HG03196 (cell line): ENCODE results near the gene SLC41A3.

Experiments used
- ATAC-seq: cut with Tn5 transposase; IDR thresholded peaks from one replicate; pipeline ENCODE4 v1.9.1; 2021; ENCODE audit not compliant: unreplicated experiment

The SLC41A3 gene

DNA sequence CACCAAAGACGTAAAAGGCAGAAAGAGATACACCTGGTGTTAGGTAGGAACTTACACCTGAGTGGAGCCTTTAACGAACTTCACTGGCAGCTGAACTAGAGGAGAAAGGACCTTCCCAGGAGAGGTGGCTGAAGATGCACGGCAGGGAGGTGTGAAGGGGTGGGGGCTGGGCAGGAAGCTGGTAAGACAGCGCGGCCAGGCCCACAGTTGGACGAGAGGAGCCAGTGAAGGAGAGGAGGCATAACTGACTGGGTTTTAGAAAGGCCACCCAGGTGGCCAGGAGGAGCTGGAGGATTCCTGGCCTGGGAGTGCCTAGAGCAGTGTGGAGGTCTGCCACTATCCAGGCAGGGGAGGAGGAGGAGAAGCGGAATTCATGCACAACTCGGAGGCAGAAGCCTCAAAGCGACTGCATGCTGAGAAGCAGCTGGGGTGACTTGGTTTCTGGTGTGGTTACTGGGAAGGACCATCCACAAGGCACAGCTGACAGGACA, 51.9 kb downstream of the SLC41A3 start:
- no peak for ATAC-seq

DNA sequence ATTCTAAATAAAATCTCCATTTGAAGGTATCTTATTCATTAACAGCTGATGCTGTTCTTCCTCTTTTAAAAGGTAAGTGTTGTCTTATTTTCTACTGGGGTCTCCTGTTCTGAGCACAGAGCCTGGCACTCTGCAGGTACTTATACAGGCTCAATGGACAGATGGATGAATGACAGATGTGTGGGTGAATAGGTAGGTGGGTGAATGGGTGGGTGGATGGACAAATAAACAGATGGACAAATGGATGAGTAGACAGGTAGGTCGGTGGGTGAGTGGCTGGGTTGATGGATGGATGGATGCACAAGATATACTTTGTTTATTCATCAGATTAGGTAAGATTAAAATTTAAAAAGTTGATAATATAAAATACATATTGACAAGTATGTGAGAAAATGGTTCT, 53.5 kb downstream of the SLC41A3 start:
- ATAC-seq = no peak

- no peak for ATAC-seq
Observed at GRCh38 chr3:126029241-126029640, 54.7 kb downstream of the SLC41A3 start.

DNA sequence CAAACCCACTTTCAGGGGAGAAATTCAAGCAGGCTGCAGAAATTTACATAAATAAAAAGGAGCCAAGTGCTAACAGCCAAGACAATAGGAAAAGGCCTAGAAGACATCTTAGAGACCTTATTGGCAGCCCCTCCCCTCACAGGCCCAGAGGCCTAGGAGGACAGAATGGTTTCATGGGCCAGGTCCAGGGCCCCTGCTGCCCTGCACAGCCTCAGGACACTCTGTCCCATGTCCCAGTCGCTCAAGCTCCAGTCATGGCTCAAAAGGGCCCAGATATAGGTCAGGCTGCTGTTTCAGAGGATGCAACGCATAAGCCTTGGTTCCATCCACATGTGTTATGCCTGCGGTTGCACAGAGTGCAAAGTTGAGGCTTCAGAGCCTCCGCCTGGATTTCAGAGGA, 55.8 kb downstream of the SLC41A3 start:
- ATAC-seq = no peak

GRCh38 chr3:126026761-126027160, 57.2 kb downstream of the SLC41A3 start:
- ATAC-seq = no peak

DNA sequence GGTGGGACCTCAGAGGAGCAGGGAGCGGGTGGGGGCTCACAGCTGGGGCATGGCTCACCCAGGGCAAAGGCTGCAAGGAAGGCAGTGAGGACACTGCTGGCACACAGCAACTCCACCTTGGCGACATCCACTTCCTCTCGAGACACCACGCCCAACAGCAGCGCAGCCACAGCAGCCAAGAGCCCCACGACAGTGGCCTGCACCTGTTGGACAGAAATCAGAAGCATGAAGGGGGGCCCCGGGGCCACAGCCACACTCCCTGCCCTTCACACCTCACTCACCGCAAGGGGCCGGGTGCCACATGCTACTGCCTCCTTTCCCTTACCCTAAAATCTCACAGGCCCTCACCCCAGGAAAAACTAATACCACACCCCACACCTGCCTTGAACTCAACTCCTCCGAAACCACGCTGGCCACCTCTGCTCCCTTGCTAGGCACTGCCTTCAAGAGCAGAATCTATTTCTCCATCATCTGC, 57.6 kb downstream of the SLC41A3 start:
- ATAC-seq = no peak

GRCh38 chr3:126025862-126026261, 58.1 kb downstream of the SLC41A3 start:
- no peak for ATAC-seq

DNA sequence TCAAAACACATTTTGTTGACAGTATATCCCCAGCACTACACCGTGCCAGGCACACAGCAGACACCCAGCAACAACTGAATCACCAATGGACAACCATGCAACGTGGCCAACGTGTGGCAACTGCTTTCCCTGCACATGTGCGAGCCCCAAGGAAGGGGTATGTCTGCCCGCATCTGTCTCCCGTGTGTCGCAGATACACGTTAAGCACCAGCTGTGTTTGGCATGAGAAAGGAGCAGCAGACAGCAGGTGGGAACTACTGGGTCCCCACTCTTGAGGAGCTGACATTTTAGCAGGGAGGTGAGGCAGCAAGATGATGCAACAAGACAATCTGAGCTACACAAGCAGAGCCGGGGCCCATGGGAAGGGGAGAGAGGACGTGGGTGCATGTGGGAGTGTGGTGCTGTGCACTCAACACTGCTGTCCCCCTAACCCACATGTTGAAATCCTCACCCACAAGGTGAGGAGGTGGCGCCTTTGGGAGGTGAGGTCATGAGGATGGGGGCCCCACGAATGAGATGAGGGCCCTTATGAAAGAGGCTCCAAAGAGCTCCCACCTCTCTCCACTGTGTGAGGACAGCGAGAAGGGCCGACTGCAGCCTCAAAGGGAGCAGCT, 58.7 kb downstream of the SLC41A3 start:
- ATAC-seq = no peak

- no peak for ATAC-seq
Observed at GRCh38 chr3:126024049-126024854, 59.7 kb downstream of the SLC41A3 start.

DNA sequence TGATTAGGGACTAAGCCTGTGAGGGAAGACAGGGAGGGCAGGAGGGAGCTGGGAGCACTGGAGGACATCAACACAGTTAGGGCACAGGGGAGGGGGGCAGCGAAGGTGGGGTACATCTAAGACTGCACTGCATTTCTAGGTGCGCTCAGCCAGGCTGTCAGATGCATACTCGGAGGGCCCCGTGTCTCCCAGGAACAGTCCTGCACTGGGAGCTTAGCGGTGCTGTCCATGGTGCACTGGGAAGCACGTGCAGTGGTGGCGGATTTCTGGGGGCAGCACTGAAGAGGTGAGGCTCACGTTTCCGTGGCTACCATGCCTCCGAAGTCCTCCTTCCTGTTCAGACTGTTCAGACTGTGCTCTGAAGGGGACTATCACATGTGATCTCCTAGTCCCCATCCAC, 60.5 kb downstream of the SLC41A3 start:
- ATAC-seq = no peak

DNA sequence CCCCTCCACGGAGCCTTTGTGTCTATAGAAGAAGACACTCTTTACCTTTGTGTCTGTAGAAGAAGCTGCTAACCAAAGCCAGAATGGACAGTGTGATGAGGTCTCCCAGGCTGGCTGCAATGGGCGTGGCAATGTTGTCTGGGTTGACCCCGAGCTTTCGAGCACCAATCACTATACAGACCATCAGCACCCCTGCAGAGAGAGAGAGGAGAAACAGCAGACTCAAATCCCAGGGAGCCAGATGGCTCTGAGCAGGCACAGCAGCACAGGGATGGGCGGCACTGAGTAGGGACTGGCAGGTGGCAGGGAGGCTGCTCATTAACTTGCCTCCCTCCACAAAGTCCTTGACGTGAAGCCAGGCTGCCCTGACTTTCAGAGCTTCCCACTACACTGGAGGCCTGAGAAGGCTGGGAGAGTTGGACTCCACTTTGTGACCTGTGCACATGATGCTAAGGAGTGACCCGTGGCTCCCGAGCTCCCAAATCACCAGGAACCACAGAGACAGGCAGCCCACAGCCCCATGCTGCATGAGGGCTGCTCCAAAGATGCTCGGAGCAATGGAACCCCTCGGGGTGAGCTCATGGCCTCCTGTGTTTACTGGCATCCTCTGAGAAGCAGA, 61.1 kb downstream of the SLC41A3 start:
- ATAC-seq = no peak

DNA sequence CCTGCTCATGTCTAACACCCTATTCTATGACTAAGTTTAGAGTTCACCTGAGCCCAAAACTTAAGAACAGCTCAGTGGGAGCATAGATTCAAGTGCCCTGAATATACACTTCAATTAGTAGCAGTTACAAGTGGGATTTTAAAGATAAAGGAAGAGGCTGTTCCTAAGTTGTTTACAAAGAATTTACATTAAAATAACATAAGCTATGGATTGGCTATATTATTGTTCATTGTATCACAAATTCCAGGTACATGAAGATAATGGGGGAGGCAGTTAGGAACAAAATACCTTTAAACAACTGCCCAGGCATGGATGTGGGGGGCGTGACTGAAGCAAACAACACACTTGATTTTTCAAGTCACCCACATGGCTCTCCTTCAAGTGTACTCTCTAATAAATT, 62.2 kb downstream of the SLC41A3 start:
- ATAC-seq = no peak

GRCh38 chr3:126021224-126021623, 62.7 kb downstream of the SLC41A3 start:
- no peak for ATAC-seq

GRCh38 chr3:126019683-126020082, 64.2 kb downstream of the SLC41A3 start:
- no peak for ATAC-seq

DNA sequence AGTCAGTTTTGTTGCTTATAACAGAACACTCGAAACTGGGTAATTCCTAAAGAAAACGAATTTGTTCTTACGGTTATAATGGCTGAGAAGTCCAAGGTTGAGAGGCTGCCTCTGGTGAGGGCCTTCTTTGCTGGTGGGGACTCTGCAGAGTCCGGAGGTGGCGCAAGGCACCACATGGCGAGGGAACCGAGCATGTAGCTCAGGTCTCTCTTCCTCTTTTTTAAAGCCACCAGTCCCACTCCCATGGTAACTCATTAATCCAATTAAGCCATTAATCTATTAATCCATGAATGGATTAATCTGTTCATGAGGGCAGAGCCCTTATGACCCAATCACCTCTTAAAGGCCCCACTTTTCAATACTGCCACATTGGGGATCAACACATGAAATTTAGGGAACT, 64.9 kb downstream of the SLC41A3 start:
- ATAC-seq = no peak

- ATAC-seq = no peak
Observed at GRCh38 chr3:126018545-126018944, 65.4 kb downstream of the SLC41A3 start.

DNA sequence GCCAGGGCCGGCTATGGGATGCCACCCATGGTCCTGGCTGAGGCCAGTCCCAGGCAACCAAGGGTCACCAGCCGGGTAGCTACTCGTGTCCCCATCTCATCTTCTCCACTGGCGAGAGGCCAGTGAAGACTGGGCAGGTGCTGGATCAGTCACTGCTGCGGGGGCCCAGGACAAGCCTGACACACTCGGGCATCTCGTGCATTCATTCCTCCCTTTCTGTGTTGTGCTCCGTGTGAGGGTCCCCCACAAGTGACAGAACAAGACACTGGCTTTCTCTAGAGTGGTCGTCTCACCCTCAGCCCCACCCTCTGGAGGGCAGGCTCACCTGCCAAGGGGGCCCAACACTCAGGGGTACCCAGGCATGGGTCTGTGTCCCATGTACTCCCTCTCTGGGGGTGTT, 66.6 kb downstream of the SLC41A3 start:
- no peak for ATAC-seq

DNA sequence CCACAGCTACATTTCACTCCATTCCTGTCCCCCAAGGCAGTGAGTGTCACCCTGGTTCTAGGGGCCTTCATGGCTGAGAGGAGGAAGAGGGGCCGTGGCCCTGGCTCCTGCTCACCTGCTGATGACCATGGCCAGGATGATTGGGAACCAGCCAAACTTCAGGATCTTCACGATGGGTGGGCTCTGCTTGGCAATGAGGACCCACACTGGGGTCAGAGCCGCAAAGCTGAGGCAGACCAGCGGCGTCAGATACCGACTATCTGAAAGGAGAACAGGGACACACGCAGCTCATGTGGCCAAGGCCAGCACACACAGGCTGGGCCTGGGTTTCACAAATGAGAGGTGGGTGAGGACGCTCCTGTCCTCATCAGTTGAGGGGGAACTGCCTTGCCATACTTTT, 67.3 kb downstream of the SLC41A3 start:
- no peak for ATAC-seq

GRCh38 chr3:126015075-126015474, 68.8 kb downstream of the SLC41A3 start:
- ATAC-seq = no peak

- no peak for ATAC-seq
Observed at GRCh38 chr3:126014252-126014651, 69.7 kb downstream of the SLC41A3 start.

GRCh38 chr3:126013751-126014156, 70.2 kb downstream of the SLC41A3 start:
- no peak for ATAC-seq

- ATAC-seq = no peak
Observed at GRCh38 chr3:126009181-126009580, 74.7 kb downstream of the SLC41A3 start.
